Iris pigment epithelial cell (primary cell): ENCODE measurements around the gene GRK6.
A peak's percentile ranks its signal among the peaks of the same experiment; 100 is the strongest.

Experiments
- DNase-seq: peaks from one replicate; pipeline ENCODE4 v3.0.0-alpha.2; 2011; ENCODE audit warnings: low read depth

GRK6 gene

GRCh38 chr5:177425801-177426565, 493 bp upstream of the GRK6 start:
- peak; percentile 100 for DNase-seq

DNA sequence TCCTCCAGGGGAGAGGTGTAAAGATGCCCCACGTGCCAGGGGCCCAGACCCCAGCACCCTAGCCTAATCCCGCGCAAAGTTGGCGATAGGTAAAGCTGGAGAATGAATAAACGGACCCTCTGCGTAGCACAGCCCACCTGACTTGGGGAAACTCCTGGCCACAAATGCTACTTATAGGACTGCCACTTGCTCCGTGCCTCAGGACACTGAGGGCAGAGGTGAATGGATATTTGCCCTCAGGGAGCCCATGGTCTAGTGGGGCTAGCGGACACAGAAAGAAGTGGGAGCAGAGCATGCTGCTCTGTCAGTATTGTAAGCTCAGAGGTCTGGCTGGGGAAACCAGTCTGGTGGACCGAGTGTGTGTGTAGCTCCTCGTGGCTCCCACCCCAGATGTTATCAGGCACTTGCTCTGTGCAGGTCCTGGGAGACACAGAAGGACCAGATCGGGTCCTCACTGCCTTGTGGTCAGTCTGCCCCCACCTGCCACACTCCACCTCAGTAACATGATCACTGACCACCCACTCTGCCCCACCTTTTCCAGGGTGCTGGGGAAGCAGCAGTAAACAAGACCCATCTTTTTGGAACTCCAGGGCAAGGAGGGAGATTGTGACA, 841 bp downstream of the GRK6 start:
- DNase-seq = peak; percentile 29

DNA sequence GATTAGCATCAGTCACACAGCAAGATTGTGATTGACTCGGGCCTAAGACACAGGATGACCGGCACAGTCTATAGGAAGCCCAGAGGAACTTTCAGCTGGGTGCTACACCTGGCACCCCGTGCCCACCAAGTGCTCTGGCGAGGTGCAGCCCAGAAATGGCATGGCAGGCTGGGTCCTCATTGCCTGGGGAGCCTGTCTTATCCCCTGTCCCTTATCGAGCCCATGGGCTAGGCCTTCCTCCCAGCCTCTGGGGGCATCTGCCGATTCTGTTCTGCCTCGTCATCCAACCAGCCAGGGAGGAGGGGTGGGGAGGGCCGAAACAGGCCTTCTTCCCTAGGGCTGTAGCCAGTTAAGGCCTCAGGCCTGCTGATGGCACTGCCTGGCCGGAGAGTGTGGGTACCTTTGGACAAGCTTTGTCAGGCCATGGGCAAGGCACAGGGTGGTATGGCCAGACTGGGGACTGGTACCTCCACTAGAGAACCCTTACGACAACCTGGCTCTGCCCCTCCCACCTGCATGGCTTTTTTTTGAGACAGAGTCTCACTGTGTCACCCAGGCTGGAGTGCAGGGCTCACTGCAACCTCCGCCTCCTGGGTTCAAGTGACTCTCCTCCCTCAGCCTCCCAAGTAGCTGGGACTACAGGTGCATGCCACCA, 1.6 kb downstream of the GRK6 start:
- no peak for DNase-seq

DNA sequence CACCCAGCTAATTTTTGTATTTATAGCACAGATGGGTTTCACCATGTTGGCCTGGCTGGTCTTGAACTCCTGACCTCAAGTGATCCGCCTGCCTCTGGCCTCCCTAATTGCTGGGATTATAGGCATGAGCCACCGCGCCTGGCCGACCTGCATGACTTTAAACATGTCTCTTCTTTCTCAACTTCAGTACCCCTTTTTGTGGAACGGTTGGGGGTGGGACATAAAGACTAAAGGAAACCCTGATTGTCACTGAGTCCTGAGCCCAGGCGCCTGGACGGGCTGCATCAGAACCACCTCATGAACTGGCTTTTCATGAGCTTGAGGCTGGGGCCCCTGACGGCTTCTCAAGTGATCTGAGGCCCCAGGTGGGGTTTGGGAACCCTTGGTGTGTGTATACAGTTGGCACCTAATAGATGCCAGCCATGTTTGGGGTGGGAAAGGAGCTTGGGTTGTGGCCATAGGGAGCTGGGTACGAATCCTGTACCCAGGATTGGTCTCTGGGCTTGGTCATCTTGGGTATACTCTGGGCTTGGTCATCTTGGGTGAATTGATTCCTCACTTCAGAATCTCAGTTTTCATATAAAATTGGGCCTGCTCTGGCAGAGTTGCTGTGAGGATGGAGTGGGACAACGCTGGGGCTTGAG, 2.2 kb downstream of the GRK6 start:
- no peak for DNase-seq

DNA sequence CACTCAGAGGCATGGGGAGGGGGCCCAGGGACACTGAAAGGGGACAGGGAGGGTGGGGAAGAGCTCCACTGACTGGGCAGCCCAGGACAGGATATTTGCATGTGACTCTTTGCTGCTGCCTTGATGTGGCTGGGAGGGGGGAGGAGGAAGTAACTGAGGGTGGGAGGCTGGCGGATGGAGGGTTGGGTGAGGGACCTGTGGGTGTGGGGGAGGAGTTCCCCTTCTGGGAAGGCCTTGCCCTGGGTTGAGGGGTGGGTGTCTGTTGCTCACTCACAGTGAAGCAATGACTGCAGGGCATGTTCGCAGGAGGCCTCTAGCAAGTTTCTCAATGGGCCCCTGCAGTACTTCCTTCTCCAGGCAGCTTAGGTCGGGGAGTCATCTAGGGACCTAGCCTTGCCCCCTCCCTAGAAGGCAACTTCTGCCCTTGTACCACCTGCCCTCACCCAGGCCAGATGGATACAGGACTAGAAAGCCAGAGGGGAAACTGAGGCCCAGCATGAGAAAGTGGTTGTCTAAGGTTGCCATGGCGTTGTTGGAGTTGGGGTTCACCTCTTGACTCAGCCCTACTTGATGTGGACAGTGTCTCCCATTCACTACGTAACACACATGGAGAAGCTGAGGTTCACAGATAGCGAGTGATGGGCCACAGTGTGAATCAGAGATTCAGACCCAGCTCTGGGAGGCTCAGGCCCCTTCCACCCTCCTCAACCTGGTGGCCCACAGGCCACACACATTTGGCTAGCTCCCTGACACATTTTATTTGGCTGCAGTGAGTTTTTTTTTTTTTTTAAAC, 3.0 kb downstream of the GRK6 start:
- DNase-seq = no peak

DNA sequence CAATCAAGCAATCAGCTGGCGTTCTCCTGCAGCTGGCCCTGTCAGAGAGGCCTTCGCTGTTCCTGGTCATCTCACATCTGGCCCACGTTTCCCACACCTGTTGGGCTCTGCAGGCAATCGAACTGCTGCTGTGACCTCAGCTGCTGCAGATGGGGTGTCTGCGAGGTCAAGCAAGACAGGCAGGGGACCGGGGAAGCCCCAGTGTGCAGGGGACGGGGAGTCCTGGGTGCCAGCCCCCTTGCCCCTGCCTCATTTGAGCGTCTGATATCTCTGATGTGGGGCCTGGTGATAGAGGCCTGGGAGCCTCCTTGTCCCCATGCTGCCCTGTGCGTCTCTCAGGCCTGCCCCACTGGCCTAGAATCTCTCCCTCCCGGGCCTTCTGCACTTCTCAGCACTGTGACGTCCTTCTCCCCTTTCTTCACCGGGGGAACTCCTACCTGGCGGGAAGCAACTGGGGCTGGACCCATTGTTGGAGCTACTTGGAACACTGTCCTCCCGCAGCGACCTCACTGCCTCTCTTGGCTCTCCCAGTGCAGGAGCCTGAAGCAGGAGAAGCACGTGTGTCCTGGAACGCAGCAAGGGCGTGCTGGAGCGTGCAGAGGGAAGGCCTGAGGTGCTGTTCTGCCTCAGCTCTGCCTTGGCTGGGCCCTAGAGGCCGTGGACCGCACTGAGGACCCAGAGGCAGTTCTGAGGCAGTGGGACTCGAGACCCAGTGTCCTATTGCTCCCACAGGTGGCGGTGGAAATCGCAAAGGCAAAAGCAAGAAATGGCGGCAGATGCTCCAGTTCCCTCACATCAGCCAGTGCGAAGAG, 3.9 kb downstream of the GRK6 start:
- DNase-seq = no peak

DNA sequence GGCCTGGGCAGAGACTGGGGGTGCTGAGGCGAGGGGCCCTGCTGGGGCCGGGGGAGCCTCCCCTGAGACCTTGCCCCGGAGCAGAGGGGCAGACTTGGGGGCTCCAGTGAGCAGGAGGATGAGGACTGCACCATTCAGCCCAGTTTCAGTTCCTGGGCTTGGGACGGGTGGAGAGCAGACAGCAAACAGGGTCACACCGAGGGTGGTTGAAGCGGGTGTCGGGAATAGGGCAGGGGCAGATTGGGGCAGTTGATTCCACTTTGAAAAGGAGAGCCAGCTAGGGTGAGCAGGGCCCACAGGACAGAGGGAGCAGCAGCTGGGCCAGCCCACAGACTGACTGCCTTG, 4.5 kb downstream of the GRK6 start:
- DNase-seq = no peak

GRCh38 chr5:177431317-177432142, 5.1 kb downstream of the GRK6 start:
- DNase-seq = no peak

DNA sequence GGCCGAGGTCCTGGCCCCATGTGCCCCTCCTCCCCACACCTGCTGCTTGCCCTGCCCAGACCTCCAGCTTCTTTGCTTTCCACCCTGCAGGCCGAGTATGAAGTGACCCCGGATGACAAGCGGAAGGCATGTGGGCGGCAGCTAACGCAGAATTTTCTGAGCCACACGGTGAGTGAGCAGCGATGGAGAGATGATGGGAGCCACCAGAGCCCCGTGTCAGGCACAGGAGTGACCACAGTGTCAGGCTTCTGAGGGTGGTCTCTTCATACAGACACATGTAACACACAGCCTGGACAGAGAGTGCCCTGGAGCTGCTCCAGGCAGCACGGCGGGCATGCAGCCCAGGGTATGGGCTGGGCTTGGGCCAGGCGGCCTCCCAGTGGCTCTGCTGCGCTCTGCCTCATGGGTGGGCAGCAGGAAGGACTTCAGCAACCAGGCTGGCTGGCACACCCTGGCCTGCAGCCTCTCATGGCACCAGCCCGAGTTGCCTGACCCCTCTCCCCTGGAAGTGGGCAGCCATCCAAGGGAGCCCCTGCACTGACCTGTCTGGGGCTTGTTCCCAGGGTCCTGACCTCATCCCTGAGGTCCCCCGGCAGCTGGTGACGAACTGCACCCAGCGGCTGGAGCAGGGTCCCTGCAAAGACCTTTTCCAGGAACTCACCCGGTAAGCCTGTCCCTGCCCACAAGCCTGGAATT, 5.8 kb downstream of the GRK6 start:
- no peak for DNase-seq

- DNase-seq = no peak
Observed at GRCh38 chr5:177432839-177433657, 6.6 kb downstream of the GRK6 start.

DNA sequence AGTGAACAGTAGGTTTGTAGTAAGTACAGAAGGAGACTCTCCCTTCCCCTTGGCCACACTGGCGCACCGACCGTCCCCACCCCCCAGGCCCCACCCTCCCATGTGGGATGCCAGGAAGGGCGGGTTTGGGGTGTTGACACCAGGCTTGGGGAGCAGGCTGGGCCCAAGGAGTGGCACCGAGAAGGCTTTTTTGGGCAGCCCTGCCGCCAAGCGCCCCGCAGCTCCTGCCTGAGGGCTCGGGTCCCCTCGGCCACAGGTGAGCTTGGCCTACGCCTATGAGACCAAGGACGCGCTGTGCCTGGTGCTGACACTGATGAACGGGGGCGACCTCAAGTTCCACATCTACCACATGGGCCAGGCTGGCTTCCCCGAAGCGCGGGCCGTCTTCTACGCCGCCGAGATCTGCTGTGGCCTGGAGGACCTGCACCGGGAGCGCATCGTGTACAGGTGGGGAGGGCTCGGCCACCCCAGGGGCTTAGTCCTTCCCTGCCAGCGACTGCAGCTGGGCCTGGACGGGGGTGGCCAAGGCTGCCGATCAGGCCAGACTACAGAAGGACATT, 7.3 kb downstream of the GRK6 start:
- no peak for DNase-seq

GRCh38 chr5:177434437-177434836, 8.0 kb downstream of the GRK6 start:
- DNase-seq = no peak

GRCh38 chr5:177434942-177435738, 8.7 kb downstream of the GRK6 start:
- DNase-seq = no peak

- DNase-seq = no peak
Observed at GRCh38 chr5:177435847-177436536, 9.5 kb downstream of the GRK6 start.

- DNase-seq = no peak
Observed at GRCh38 chr5:177437623-177438022, 11.1 kb downstream of the GRK6 start.

- no peak for DNase-seq
Observed at GRCh38 chr5:177438468-177438867, 12.0 kb downstream of the GRK6 start.

DNA sequence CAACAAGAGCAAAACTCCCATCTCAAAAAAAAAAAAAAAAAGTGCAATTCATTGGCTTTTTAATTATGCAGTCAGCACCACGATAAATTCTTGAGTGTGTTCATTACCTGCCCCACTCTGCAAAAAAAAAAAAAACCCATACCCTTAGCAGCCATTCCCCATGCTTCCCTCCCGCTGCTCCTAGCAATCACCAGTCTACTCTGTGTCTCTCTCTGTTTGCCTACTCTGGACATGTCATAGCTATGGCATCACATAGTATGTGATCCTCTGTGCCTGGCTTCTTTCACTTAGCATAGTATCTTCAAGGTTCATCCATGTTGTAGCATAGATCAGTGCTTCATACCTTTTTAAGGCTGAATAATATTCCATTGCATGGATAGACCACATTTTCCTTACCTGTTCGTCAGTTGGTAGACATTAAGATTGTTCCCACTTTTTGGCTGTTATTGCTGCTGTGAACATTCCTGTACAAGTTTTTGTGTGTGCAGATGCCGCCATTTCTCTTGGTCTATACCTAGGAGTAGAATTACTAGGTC, 13.1 kb downstream of the GRK6 start:
- DNase-seq = no peak
